NCI-H1048 (cell line): ENCODE measurements around the gene FSTL1.
"Not testable (repeated sequence)": the region's sequence is repeated elsewhere in the genome, so short reads cannot be mapped to it uniquely, and the experiment has no call there.

ENCODE experiments used
- DNase-seq: peaks from one replicate; lab custom pipeline; 2025; lab: John Stamatoyannopoulos, UW

FSTL1 gene

DNA sequence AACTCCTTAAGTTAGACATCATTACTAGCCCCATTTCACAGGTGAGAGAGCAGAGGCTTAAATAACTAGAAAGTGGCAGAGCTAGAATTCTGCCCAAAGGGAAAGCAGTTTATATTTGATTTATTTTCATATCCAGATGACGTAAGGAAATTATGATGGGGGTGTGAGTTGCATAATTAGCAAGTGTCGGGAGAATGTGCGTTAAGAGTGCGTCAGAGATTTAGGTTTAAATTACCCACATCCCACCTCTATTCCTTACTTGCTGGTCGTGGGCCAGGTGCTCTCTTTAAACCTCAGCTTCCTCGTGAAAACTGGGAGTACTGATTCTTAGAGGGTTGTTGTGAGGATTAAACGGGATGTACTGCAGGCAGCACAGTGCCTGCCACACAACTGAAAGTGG lies 32.3 kb downstream of the FSTL1 start:
- no peak for DNase-seq

DNA sequence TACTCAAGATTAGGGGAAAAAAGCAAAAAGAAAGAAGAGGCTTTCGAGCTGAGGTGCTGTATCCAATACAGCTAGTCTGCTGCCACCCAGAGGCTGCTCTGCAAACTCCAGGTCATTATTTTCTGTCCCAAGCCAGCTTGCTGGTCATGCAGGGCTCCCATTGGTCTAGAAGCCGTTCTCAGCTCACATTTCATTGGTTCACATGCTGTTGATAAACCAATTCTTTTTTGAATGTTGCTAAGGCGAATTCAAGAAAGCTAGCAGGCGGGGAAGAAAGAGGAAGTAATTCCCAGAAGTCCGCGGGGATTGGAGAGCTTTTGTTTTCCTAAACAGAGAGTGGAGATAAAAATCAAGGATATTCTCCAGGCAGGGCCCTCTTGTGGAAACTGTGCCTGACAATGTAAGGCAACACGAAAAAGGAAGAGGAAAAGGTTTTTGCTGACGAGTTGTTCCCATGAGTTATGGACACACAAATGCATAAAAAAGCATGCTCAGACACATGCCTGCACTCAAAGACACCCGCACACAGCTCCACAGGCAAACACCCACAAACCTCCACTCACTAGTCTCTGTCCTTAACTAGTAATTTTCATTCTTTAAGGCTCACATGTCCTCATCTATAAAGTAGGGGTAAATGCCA lies 33.4 kb downstream of the FSTL1 start:
- peak; percentile 83 for DNase-seq

DNA sequence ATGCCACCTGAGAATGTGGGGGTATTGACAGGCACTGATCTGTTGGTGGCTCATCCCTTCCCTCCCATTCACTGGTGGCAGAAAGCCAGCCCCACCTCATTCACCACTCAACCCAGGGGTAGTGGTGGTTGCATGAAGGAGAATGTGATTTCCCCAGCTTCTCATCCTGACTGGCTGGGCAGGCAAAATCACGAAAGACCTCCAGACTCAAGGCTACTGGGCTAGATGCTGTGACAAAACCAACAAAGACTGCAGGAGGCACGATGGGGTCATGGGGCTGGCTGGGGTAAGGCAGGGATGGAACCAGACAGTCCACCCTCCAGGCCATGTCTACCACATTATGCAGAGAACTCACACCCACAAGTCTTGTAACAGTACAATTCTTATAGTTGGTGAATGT lies 33.9 kb downstream of the FSTL1 start:
- DNase-seq, result no peak

DNA sequence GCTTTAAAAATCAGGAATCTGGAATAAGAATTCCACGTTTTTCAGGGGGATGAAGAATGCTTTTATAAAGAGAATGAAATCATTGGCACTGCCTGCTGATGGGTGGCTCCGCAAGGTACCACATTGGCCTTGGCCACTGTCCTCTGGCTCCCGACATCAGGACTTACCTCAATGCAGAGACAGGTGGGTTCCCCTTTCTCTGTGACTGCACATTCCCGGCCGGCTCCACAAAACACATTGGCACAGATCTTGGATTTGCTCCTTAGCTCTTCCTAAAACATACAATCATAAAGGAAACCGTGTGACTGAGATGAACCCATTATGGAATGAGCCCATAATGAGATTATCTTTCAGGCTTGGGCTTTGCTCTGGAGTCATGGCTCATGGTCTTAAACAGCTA lies 35.0 kb downstream of the FSTL1 start:
- no peak for DNase-seq

DNA sequence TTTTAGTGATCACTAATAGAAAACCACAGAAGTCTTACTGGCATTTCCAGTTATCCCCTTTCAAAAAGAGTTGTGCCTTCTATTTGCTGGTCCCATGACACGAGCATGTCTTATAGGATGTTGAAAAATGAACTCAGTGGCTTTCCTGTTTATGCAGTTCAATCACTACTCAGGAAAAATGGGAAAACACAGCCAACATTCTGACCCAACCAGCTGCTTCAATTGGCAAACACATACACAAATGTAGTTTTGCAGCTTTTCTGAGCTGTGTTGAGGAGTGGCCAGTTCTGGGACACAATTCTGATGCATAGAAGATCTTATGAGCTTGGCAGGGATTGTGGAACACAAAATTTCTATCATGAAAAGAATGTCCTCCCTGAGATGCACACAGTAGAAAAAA lies 40.3 kb downstream of the FSTL1 start:
- no peak for DNase-seq

DNA sequence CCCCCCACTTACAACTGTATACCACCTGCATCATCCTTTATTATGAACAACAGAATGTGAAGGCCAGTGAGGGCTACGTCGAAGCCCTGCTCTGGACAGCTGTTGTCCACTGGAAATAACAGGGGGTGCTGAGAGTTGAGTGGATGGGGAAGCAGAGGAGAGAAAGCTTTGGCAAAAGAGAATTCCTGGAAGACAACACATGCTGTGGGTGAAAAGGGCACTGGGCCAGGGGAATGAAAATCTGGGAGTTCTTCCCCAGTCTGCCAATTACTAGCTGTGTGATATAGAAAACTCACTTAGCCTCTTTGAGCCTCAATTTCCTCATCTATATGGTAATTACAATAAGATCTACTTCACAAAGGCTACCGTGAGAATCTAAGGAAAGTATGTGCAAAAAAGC lies 40.7 kb downstream of the FSTL1 start:
- DNase-seq, result no peak

DNA sequence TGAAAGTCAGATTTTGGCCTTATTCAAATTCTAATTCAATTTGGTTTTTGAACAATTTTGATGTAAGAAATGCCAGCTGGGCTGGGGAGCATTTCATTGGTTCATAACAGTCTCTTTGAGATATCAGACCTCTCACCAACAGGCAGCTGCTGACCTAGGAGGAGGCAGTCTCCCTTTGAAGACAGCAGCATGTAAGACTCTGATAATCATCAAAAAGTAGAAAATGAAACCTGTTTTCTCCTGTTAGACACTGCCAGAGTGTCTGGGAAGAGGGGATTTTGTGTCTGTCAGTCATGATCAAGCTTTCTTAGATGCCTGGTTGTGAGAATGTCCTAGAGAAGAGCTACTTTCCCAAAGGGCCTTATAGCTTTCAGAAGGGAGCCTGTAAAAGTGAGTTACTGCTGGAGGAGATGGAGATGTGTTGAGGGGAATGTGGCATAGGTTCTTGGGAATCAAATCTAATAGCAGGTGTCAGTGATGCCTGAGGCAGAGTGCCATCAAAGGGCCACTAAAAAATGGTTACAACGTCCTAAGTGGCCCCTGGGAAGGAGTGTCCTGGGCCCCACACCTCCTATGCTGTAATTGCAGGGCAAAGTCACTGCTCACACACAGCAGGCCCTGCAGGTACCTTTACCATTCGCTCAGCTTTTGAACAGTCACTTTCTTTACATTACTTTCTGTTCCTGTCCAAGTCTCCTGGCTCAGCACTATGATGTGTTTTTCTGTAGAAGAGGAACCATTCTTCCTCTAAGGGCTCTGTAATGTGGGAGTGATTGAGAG lies 43.1 kb downstream of the FSTL1 start:
- DNase-seq, result no peak

DNA sequence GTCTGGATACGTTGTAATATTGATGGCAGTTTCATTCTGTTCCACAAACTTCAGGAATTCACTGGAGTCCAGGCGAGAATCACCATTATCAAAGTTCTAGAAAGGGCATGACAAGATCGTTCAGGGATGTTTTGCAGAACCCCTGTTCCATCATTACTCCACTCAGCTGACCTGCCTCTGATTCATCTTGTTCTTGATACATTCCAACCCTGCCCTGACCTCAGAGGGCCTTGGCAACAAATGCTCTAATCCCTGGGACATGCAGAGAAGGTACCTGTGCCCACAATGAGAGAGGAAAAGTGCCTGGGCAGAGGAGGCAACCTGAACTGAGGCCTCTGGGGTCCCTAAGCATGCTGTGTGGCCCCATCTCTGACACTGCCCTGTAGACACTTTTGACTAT lies 45.9 kb downstream of the FSTL1 start:
- DNase-seq, result no peak

DNA sequence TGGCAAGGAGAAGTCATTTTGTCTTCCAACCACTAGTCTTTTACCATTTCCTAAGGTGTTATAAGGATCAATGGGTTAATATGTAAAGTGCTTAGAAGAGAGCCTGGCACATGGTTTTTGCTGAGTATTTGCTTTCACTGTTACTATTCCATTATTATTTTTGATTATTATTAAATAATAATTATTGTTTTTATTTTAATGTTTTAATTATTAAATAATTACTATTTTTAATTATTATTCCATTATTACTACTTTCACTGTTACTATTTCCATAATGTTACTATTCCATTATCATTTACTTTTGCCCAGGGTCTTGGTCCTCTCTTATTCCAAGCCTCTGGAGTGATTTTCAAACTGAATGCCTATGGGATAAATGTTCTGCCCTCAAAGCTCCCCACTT lies 48.5 kb downstream of the FSTL1 start:
- DNase-seq, result no peak

DNA sequence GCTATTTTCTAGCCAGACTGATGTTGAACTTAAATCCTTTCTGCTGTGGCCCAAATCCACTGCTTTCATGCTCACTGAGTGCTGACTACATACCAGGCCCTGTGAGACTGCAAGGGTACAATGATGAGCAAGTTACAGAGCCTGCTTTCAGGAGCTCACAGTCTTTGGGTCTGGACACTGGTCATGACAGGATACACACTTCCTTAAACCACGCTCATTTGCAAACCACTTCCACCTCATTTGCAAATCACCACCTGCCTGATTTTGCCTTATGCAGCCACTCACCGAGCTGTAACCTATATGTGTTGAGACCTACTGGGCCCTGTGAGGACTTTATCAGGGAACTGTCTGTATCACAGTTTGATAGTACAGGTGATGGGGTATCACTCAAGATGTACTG lies 51.4 kb downstream of the FSTL1 start:
- no peak for DNase-seq

DNA sequence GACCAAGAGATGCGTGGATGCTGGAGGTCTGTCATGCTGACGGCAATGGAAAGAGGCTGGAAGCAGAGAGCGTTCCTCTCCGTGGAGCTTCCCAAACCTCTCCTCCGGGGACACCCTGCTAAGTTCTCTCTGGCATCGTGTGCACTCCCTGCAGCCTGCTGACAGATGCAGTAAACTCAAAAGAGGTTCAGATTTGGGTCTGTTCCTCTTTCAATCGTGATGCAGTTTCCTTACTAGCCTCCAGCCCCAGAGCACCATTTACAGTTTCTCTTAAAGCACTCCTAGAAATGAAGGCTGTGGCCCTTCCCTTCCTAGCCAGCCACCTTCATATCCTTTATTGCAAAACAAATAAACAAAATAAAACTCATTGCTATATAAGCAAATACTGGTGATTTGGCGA lies 54.3 kb downstream of the FSTL1 start:
- no peak for DNase-seq

DNA sequence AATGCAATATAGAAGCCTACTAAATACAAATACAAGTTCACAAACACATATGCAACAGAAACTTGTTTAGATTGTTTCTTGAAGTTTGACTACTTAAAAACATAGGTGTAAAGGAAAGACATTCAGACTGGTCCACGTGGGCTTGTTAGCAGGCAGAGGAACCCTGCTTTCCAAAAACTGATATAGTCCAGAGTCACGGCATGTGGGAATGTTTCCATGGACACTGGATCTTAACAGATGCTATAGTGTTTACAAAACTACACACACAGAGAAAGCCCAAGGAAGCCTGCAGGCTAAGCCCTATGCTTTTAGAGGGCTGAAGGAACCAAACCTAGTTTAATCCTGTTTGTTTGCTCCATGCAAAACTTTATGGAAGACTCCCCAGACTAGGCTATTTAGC lies 56.4 kb downstream of the FSTL1 start:
- DNase-seq, result no peak

DNA sequence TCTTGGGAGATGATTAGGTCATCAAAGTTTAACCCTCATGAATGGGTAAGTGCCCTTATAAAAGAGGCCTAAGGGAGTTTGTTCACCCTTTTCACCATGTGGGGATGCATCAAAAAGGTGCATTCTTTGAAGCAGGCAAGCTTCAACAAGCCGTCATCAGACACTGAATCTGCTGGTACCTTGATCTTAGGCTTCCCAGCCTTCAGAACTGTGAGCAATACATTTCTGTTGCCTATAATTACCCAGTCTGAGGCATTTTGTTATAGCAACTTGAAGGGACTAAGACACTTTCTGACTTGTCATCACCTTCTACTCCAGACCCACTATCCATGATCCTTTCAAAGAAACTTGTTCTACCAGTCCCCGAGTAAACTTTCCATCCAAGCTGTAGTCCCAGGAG lies 57.0 kb downstream of the FSTL1 start:
- DNase-seq, result no peak

DNA sequence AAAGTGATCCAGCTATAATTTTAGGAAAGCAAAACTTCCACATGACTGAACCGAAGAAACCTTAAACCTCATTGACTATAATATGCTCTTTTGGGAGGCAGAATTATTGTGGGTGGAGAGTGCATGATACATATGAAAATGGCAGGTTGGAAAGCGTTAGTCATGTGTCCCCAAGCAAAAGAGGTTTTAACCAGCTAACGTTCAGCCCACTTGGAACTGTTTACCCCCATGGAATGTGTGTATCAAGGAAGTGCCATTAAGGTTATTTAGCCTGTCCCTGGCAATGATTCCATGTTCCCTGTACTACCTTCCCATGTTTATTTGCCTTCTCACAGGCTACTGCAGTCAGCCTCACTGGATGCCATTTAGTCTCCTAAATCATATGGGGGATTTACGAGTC lies 57.5 kb downstream of the FSTL1 start:
- DNase-seq, result no peak

DNA sequence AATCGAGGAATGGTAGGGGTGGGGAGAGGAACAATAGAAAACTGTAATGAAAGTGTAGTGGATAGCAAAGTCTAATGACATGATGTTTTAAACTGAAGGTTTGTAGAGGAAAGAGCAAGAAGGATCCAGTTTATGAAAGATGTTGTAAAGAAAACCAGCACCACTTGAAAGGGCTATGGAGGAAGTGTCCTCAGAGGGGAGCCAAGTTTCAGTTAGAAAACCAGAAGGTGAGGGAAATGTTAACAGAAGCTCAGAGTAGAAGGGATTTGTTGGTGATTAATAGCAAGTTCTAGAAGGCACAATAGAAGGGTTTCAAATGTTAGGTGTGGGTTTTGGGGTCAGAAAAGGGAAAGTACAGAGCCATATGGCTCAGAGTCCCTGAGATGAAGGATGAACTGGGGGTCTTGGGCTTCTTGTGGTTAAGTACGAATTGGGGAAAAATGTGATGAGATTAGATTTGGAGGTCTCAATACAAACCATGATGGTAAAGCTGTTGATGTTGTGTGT lies 67.8 kb downstream of the FSTL1 start:
- DNase-seq, result no peak

DNA sequence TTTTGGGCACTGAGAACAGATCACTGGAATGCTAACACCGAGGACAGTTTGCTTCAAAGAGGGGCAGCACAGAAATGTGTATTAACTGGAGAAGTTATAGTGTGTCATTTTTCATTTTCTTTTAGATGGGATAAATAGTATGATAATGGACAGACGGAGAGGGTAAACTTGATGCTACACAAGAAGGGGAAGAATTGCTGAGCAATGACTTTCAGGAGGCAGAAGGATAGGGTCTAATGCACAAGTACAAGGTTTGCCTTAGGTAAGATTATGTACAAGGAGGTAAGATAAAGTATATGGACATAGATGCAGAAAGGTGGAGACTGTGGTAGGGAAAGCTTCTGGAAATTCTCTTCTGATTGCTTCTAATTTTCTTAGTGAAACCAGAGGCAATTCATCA lies 69.3 kb downstream of the FSTL1 start:
- no peak for DNase-seq

DNA sequence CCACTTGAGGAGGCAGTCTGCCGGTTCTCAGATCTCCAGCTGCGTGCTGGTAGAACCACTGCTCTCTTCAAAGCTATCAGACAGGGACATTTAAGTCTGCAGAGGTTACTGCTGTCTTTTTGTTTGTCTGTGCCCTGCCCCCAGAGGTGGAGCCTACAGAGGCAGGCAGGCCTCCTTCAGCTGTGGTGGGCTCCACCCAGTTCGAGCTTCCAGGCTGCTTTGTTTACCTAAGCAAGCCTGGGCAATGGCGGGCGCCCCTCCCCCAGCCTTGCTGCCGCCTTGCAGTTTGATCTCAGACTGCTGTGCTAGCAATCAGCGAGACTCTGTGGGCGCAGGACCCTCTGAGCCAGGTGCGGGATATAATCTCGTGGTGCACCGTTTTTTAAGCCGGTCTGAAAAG lies 72.8 kb downstream of the FSTL1 start:
- not testable (repeated sequence) for DNase-seq

DNA sequence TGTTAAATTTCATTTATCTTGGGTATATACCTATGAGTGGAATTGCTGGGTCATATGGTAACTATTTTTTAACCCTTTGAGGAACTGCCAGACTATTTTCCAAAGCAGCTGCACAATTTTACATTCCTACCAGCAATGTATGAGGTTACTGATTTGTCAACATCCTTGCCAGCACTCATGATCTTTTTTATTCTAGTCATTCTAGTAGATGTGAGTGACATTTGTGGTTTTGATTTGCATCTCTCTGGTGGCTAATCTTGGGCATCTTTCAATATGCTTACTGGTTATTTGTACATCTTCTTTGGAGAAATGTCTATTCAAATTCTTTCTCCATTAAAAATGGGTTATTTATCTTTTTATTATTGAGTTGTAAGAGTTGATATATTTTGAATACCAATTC lies 80.3 kb downstream of the FSTL1 start:
- no peak for DNase-seq

DNA sequence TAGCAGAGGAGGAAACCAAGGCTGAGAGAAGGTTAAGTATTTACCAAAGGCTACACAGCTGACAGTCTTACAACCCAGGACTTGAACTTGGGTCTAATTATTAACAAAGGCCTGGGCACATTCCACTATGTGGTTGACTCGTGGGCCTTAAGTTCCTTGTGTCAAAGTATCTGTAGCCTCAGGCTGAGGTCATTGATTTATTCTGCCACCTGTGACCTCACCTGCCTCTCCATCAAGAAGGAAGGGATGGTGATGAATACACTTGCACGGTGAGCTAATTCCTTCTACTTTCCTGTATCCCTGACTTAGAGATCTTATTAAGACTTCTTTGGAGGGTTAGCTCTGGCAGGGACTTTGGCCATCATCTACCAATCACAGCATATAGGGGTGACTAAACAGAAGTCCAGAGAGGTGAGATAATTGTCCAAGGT lies 81.7 kb downstream of the FSTL1 start:
- DNase-seq, result no peak

DNA sequence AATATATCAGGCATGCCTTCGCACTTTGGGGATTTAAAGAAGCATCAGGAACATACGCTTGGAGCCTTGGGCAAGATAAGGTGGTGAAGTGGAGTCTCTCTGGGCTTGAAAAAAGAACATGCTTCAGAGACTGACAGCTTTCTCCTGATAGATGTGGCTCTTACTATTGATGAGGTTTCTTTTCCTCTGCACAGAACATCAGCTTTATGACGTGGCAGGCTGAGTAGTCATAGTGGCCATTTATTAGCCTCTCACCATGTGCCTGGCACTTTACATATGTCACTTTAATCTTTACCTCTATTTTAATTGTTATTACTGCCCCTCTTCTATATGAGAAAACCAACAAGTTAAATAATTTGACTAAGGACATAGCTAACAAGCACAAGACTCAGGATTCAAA lies 82.6 kb downstream of the FSTL1 start:
- DNase-seq, result no peak

DNA sequence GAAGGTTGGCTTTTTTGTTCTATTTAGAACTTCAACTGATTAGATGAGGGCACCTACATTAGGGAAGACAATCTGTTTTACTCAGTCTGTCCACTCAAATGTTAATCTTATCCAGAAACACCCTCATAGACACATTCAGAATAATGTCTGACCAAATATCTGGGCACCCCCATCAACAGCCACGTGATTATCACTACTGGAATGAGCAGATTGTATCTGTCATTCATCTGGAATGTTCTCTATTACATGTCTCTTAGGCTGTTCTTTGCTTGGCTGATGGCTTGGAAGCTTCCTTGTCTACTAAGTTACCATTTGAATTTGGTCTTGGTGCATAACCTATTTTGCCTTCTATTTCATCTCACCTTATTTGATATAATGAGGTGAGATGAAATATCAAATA lies 86.0 kb downstream of the FSTL1 start:
- no peak for DNase-seq

DNA sequence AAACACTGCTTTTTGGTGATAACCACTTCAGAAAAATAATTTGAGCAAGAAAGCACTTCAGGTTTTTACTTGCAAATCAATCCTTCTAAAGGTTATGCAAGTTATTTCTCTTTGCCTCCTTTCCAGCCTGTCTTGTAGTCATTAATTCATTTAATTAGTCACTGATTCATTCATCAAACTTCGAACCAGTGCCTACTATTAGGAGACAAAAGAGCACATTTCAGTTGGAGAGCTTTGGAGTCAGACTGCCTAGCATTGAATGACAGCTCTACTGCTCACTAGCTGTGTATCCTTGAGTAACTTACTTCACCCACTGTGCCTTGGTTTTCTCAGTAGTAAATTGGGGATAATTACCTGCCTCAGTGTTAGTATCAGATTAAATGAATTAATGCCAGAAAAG lies 86.7 kb downstream of the FSTL1 start:
- no peak for DNase-seq

DNA sequence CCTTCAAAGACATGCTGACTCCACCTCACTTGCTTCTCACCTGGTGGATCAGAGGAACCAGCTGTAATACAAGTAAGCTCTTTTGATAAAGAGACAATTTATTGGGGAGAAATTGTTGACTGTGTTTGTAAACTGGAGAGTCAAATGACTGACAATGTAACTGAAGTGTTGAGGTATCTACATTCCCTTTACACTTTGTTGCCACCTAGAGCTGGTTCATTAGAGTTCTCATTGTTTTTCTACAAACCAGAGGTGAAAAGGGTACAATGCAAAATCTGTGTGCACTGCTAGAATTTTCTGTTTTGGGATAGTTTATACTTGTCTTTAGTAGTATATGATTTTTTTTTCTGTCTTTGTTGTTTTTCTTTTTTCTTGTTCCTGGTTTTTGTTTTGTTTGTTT lies 93.0 kb downstream of the FSTL1 start:
- DNase-seq, result no peak

DNA sequence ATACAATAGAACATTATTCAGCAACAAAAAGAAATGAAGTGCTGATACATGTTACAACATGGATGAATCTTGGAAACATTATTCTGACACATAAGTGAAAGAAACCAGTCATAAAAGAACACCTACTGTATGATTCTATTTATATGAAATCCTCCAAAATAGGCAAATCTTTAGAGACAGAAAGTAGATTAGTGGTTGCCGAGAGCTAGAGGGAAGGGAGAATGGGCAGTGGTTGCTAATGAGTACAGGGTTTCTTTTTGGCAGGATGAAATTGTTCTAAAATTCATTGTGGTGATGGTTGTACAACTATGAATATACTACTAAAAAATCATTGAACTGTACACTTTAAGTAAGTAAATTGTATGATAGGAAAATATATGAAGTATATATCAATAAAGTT lies 95.3 kb downstream of the FSTL1 start:
- DNase-seq, result no peak
